H9 (cell line): ENCODE data around the gene SLC26A6. TPM values are rescaled to one million over a fixed set of nuclear protein-coding genes. Genes with fewer than 3 reads are reported as not detected.

ENCODE experiments used
- DNase-seq: peaks from one replicate; pipeline ENCODE4 v3.0.0-alpha.2; 2017
- H2AFZ ChIP-seq: one replicate; pipeline ENCODE4 v1.6.1; 2013; ENCODE audit warnings: mild to moderate bottlenecking, low read length, control low read depth, moderate library complexity
- H2AK5ac ChIP-seq: 2 replicates; pipeline ENCODE4 v1.6.1; 2013; ENCODE audit warnings: low read length, control low read depth, mixed read lengths; ENCODE audit not compliant: insufficient read length
- H2BK120ac ChIP-seq: one replicate; pipeline ENCODE4 v1.6.1; 2013; ENCODE audit warnings: low read depth, mild to moderate bottlenecking, low read length, control low read depth, inconsistent platforms; ENCODE audit not compliant: poor library complexity, severe bottlenecking
- H2BK12ac ChIP-seq: 2 replicates; pipeline ENCODE4 v1.6.1; 2013; ENCODE audit warnings: low read length, control low read depth, mixed read lengths, low read depth; ENCODE audit not compliant: insufficient read length
- H2BK15ac ChIP-seq: 2 replicates; pipeline ENCODE4 v1.6.1; 2013; ENCODE audit warnings: low read depth, low read length, control low read depth
- H2BK20ac ChIP-seq: one replicate; pipeline ENCODE4 v1.6.1; 2013; ENCODE audit warnings: low read depth, mild to moderate bottlenecking, low read length, control low read depth, inconsistent platforms; ENCODE audit not compliant: poor library complexity, severe bottlenecking
- H2BK5ac ChIP-seq: 2 replicates; pipeline ENCODE4 v1.6.1; 2013; ENCODE audit warnings: low read length, control low read depth, mixed read lengths; ENCODE audit not compliant: insufficient read length
- H3K14ac ChIP-seq: 2 replicates; pipeline ENCODE4 v1.6.1; 2013; ENCODE audit warnings: low read length, control low read depth; ENCODE audit not compliant: insufficient read depth
- H3K18ac ChIP-seq: 2 replicates; pipeline ENCODE4 v1.6.1; 2013; ENCODE audit warnings: low read depth, mild to moderate bottlenecking, mixed read lengths, low read length, control low read depth; ENCODE audit not compliant: insufficient read length
- H3K23ac ChIP-seq: 2 replicates; pipeline ENCODE4 v1.6.1; 2013; ENCODE audit warnings: low read length, control low read depth, mixed read lengths, low read depth; ENCODE audit not compliant: insufficient read length
- H3K23me2 ChIP-seq: 2 replicates; pipeline ENCODE4 v1.6.1; 2013; ENCODE audit warnings: low read depth, mild to moderate bottlenecking, mixed read lengths, low read length, control low read depth; ENCODE audit not compliant: insufficient read length, poor library complexity, severe bottlenecking
- H3K27ac ChIP-seq: 2 replicates; pipeline ENCODE4 v1.5.1; 2013; ENCODE audit warnings: low read length, control low read depth, mixed read lengths, low read depth; ENCODE audit not compliant: insufficient read length
- H3K27me3 ChIP-seq: 2 replicates; pipeline ENCODE4 v1.6.1; 2013; ENCODE audit warnings: low read length, control low read depth, inconsistent platforms; ENCODE audit not compliant: insufficient read depth
- H3K4ac ChIP-seq: 2 replicates; pipeline ENCODE4 v1.6.1; 2013; ENCODE audit warnings: low read depth, mild to moderate bottlenecking, control low read depth, inconsistent platforms, low read length, moderate library complexity
- H3K4me1 ChIP-seq: 2 replicates; pipeline ENCODE4 v1.6.1; 2013; ENCODE audit warnings: low read length, control low read depth, inconsistent platforms; ENCODE audit not compliant: insufficient read depth
- H3K4me2 ChIP-seq: 2 replicates; pipeline ENCODE4 v1.6.1; 2013; ENCODE audit warnings: low read length, control low read depth, mixed read lengths; ENCODE audit not compliant: insufficient read length, insufficient read depth
- H3K56ac ChIP-seq: 2 replicates; pipeline ENCODE4 v1.6.1; 2013; ENCODE audit warnings: low read depth, mild to moderate bottlenecking, mixed read lengths, low read length, control low read depth; ENCODE audit not compliant: insufficient read length
- H3K79me1 ChIP-seq: 2 replicates; pipeline ENCODE4 v1.6.1; 2013; ENCODE audit warnings: low read depth, mild to moderate bottlenecking, moderate library complexity, low read length, control low read depth, inconsistent platforms; ENCODE audit not compliant: insufficient read depth, poor library complexity, severe bottlenecking
- H3K79me2 ChIP-seq: 2 replicates; pipeline ENCODE4 v1.6.1; 2013; ENCODE audit warnings: low read length, control low read depth, inconsistent platforms; ENCODE audit not compliant: insufficient read depth
- H3K9ac ChIP-seq: 2 replicates; pipeline ENCODE4 v1.6.1; 2013; ENCODE audit warnings: low read length, control low read depth, mixed read lengths; ENCODE audit not compliant: insufficient read length; ENCODE audit errors: extremely low read depth
- H3K9me3 ChIP-seq: one replicate; pipeline ENCODE4 v1.6.1; 2013; ENCODE audit warnings: low read depth, low read length, inconsistent platforms; ENCODE audit not compliant: control insufficient read depth
- H3T11ph ChIP-seq: one replicate; pipeline ENCODE4 v1.6.1; 2013; ENCODE audit warnings: mild to moderate bottlenecking, low read length, control low read depth, inconsistent platforms
- H4K20me1 ChIP-seq: one replicate; pipeline ENCODE4 v1.6.1; 2013; ENCODE audit not compliant: control insufficient read depth, insufficient read length, insufficient read depth
- H4K5ac ChIP-seq: 2 replicates; pipeline ENCODE4 v1.6.1; 2013; ENCODE audit warnings: low read depth, mild to moderate bottlenecking, mixed read lengths, low read length, control low read depth; ENCODE audit not compliant: insufficient read length
- H4K8ac ChIP-seq: replicated peaks from 2 replicates; pipeline ENCODE4 v1.6.1; 2013; ENCODE audit warnings: low read length, control low read depth, mixed read lengths, low read depth; ENCODE audit not compliant: insufficient read length
- H4K91ac ChIP-seq: 2 replicates; pipeline ENCODE4 v1.6.1; 2013; ENCODE audit warnings: low read depth, mild to moderate bottlenecking, moderate library complexity, mixed read lengths, low read length, control low read depth; ENCODE audit not compliant: insufficient read length
- H3K27ac Mint-ChIP-seq, 3 experiments: 2 replicates in 2 of 3; 3 replicates in 1 of 3; pipeline ENCODE4 v1.8.0; 2020 to 2021; ENCODE audit warnings: mixed read lengths in 3 of 3, mild to moderate bottlenecking in 1 of 3, moderate library complexity in 1 of 3
- H3K27me3 Mint-ChIP-seq: 2 replicates; pipeline ENCODE4 v1.8.0; 2021; ENCODE audit warnings: low read depth, mild to moderate bottlenecking, moderate library complexity, mixed read lengths
- H3K36me3 Mint-ChIP-seq, 3 experiments: 2 replicates in 2 of 3; 3 replicates in 1 of 3; pipeline ENCODE4 v1.8.0; 2020 to 2021; ENCODE audit warnings: low read depth in 3 of 3, mixed read lengths in 3 of 3; ENCODE audit not compliant: insufficient read depth in 1 of 3
- H3K4me1 Mint-ChIP-seq, 2 experiments: 2 replicates each; pipeline ENCODE4 v1.8.0; 2020; ENCODE audit warnings: mixed read lengths in 2 of 2
- H3K4me3 Mint-ChIP-seq, 2 experiments: 2 replicates in 1 of 2; 3 replicates in 1 of 2; pipeline ENCODE4 v1.8.0; 2020 to 2021; ENCODE audit warnings: mild to moderate bottlenecking in 2 of 2, mixed read lengths in 2 of 2, moderate library complexity in 1 of 2
- H3K9me3 Mint-ChIP-seq, 2 experiments: 2 replicates in 1 of 2; 3 replicates in 1 of 2; pipeline ENCODE4 v1.8.0; 2020; ENCODE audit warnings: mild to moderate bottlenecking in 2 of 2, mixed read lengths in 2 of 2, moderate library complexity in 1 of 2
- CTCF ChIP-seq: fragments of 200-600 bp; sonication (generic); conservative IDR thresholded peaks from 3 replicates; pipeline ENCODE4 v1.8.0; 2021; ENCODE audit warnings: antibody characterized with exemption, mild to moderate bottlenecking
- WGBS: extraction: QIAGEN DNeasy Blood & Tissue Kit; methylation state at CpG from one replicate; pipeline ENCODE4 v1.1.7; 2013; ENCODE audit warnings: missing lambda C conversion rate, low lambda C conversion rate, mixed read lengths; ENCODE audit not compliant: insufficient read length; ENCODE audit errors: extremely low coverage; 5-methylcytosine and 5-hydroxymethylcytosine counted together
- total RNA-seq: library from RNA; stranded (reverse); gene quantifications from 2 replicates; pipeline ENCODE4 v1.2.1, GENCODE V29; 2021

The SLC26A6 gene
- total RNA-seq, 1 experiment from 2014 or later = 61.3 TPM

DNA sequence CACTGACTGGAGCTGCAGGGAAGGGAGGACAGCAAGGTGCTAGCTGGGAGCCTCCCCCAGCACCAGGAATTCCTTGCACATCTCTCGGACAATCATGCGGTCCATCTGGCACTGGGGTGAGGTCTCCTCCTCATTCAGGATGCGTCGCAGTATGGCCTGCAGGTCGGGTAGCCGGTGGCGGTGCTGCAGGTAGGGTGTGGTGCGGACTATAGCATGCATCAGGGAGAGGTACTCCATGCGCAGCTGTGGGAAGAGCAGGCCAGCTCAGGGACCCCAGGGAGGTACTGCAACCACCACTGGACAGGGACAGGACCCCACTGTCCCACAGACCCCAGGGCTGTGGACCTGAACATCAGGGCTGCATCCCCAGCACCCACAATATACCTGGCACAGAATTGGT is 39.2 kb upstream of the SLC26A6 start:
- no CpG with 5 or more reads among the region's 9 CpGs for WGBS

More for the DNA sequence above, 39.2 kb upstream of the SLC26A6 start:
- Histone ChIP-seq H3K9ac (no peak overlapping the region), H4K8ac (no peak overlapping the region), H3K4me1 (no peaks in the 10 kb centered on the region), H2AFZ (no peak overlapping the region), H3K4me2 (no peak overlapping the region), H2AK5ac (no peak overlapping the region), H2BK12ac (no peak overlapping the region), H3K14ac (no peak overlapping the region), H3K18ac (no peak overlapping the region), H3K4ac (no peak overlapping the region), H3K9me3 (no peaks in the 10 kb centered on the region), H3K27me3 (no peaks in the 10 kb centered on the region), H3K56ac (no peak overlapping the region), H3K23me2 (no peaks in the 10 kb centered on the region), H3K23ac (no peak overlapping the region), H3T11ph (no peak overlapping the region), H2BK120ac (no peak overlapping the region), H2BK5ac (no peak overlapping the region), H2BK15ac (no peak overlapping the region), H4K91ac (no peak overlapping the region), H4K5ac (no peak overlapping the region), H3K27ac (no peak overlapping the region), H4K20me1 (no peaks in the 10 kb centered on the region), H3K79me1 (no peaks in the 10 kb centered on the region), H3K79me2 (no peaks in the 10 kb centered on the region), H2BK20ac (no peak overlapping the region)
- no peak overlapping the region for H3K27ac Mint-ChIP-seq
- DNase-seq = no peak
- no peaks in the 10 kb centered on the region for H3K27me3 Mint-ChIP-seq
- no peak overlapping the region; a peak in 1 of 5 replicates for H3K4me3 Mint-ChIP-seq
- no peaks in the 10 kb centered on the region for H3K9me3 Mint-ChIP-seq
- no peak for TF ChIP-seq CTCF
- H3K4me1 Mint-ChIP-seq = no peaks in the 10 kb centered on the region
- peaks cover 28 to 81% (median 66%) of the 10 kb centered on the region in 3 experiments for H3K36me3 Mint-ChIP-seq
